OCI-M2 (cell line): ENCODE measurements around the gene CCDC77.

Source experiments
- DNase-seq: peaks from one replicate; lab custom pipeline; 2025; ENCODE audit not compliant: unreplicated experiment; lab: John Stamatoyannopoulos, UW

Gene CCDC77

GRCh38 chr12:452667-453210 lies 51.3 kb downstream of the CCDC77 start:
- no peak for DNase-seq

GRCh38 chr12:454833-455232 lies 53.4 kb downstream of the CCDC77 start:
- no peak for DNase-seq

DNA sequence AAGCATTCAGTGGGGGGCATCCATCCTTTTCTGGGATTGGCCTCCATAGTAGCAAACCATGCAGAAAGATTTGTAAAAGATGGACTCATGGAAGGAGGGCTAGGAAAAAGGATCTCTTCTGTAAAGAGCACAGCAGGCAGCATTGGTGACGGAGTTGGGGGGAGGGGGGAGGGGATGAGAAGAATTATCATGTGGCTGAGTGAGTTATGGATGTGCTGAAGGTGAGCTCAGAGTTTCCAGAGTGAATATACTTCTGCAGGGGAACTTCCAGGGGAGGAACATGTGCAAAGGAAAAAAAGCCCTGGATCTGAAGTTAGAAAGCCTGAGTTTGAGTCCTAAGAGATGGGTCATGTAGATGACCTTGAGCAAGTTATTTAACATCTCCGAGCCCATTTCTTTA lies 54.4 kb downstream of the CCDC77 start:
- no peak for DNase-seq

DNA sequence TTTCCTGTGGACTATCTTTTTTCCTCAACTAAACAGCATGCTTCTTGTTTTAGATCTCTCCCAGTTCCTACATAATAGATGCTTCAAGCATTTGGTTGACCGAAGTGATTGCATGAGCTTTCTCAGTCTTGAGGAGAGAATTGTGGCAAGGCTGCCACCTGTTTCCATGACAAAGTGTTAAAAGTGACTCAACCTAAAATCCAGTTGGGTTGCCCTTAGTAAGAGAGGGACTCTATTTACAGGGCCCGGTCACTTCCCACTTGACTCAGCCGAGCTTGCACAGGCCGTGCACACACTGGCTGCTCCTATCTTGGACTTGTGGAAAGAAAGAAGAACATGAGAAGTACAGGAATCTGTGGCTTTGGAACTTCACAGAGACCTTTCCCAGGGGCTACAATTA lies 56.2 kb downstream of the CCDC77 start:
- no peak for DNase-seq

DNA sequence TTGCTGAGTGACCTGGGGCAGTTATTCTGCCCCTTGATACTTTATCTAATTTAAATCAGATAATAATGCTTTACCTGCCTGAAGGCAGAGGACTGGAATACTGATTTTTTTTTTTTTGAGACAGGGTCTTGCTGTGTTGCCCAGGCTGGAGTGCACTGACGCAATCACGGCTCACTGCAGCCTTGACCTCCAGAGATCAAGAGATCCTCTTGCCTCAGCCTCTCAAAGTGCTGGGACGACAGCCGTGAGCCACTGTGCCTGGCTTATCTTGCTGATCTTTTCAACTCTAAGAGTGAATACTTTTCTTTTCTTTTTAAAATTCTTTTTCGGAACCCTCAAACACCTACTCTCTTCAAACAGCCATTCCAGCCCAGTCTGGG lies 57.6 kb downstream of the CCDC77 start:
- no peak for DNase-seq

DNA sequence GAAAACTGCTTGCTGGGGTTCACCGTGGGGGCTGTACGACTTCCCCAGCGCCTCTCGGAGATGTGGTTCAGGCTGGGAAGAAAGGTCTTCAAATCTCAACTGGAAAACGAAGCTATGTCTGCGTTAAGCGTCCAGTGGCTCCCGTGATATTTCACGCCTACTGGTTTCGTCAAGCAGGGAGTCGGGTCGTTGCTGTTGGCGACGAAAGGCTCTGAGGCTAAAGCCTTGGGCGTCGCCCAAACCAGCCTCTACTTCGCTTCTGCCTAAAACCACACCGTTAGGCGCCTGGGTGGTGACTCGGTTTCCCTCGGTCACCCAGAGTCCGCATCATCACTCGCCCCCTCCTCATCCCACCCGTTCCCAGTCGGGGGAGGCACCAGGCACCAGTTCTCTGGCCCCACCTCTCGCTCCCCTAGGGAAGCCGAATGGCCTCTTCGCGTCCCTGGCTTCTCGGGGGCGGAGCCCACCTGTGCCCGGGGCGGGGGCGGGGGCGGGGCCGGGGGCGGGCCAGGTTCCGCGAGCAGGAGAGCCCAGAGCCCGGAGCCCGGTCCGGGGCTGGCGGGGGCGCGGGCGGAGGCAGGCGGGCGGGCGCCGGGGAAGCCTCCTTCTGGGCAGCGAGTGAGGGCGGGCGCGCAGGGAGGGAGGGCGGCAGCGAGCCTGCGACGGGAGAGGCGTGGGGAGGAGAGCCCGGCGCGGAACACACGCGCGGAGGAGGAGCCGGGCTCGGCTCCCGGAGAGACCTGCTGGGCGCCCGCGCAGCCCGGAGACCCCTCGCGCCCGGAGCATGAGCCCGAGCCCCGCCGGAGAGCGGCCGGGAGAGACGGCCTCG lies 58.2 kb downstream of the CCDC77 start, which contains the start of gene B4GALNT3:
Gene B4GALNT3, plus strand, starts transcription at position 510 of the 829 bp plus-strand sequence. CDS start 438 bp downstream, outside the sequence.
- no peak for DNase-seq

- DNase-seq, result no peak
Observed at GRCh38 chr12:460261-461230, 59.1 kb downstream of the CCDC77 start.

DNA sequence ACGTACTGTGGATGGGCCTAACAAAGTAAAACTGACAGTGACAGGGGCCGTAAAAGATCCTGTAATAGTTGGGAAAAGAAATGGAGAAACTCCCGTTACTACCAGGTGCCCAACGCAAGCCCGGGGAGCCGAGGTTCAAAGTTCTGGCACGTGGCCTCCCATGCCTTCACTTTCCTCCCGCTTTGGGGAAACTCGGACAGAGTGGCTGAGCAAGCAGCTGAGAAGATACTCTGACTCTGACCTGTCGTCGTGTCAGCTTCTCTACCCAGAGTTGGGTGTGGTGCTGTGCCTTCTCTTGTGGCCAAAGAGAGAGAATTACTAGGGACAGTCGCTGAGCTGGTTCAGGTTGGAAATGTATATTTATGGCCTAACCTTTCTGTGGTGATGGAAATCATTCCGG lies 60.0 kb downstream of the CCDC77 start:
- DNase-seq, result no peak

- no peak for DNase-seq
Observed at GRCh38 chr12:462936-463705, 61.7 kb downstream of the CCDC77 start.

- DNase-seq, result no peak
Observed at GRCh38 chr12:464484-465267, 63.2 kb downstream of the CCDC77 start.

GRCh38 chr12:466039-466438 lies 64.6 kb downstream of the CCDC77 start:
- DNase-seq, result no peak

- no peak for DNase-seq
Observed at GRCh38 chr12:466762-467161, 65.3 kb downstream of the CCDC77 start.

DNA sequence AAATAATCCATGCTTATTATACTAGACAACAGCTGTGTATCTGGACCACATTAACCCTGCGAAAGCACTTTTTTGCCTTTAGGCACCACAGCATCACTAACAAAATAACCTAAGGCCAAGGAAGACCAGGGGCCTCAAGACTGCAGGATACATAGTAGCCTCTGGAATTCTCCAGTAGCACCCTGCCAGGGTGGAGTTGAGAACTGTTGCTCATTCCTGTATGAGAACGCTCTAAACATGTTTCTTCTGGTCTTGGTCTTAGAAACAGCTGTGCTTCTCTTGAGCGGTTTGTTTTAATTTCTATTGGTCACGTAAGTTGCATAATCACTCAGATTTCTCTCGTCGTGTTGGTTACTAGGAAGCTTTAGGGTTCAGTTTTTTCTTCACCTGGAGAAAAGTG lies 66.1 kb downstream of the CCDC77 start:
- DNase-seq, result no peak

DNA sequence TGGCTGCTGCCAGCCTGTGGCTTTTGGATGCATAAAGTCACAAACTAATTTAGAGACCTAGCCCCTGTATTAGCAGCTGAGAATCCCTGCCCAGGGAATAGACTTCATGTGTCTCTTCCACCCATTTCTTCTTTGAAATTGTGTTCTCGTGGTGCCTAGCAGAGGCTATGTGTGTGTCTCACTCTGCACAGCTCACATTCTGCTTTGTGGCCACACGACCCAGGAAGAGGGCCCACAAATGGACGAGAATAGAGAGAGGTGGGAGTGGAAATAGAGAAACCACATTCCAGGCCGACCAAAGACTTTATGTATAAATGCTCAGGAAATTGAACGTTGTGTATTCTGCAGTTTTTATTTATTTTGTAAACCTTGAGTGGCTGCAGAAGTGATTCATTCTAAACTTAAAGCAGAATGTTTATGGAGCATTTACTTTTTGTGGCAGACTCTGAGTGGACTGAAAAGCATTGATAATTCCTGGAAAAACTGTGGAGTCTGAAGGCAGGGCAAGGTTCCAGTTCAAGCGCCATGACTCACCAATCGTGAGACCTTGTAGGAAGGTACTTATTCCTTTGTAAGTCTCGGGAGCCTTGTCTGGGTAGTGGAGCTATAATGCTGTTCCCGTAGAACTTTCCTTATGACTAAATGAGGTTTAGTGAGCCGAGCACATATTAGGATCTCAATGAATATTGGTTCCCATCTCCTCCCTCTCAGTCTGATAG lies 67.4 kb downstream of the CCDC77 start:
- no peak for DNase-seq

- no peak for DNase-seq
Observed at GRCh38 chr12:470133-470532, 68.7 kb downstream of the CCDC77 start.

DNA sequence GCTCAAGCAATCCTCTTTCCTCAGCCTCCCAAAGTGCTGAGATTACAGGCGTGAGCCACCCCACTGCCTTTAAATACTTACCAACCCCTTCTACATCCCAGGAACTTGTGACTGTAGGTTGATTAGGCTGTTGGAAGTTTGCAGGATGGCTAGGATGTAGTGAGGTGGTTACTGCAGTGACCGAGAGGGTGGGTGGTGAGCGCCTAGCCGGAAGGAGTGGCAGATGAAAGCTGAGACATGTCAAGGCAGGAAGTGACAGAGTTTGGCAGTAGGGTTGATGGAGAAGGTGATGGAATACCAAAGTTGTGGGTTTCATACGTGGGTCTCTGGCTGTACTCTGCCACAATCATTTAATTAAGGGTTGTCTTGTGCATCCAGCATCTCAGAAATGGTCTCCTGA lies 71.8 kb downstream of the CCDC77 start:
- no peak for DNase-seq

GRCh38 chr12:473863-474577 lies 72.6 kb downstream of the CCDC77 start:
- DNase-seq, result no peak

DNA sequence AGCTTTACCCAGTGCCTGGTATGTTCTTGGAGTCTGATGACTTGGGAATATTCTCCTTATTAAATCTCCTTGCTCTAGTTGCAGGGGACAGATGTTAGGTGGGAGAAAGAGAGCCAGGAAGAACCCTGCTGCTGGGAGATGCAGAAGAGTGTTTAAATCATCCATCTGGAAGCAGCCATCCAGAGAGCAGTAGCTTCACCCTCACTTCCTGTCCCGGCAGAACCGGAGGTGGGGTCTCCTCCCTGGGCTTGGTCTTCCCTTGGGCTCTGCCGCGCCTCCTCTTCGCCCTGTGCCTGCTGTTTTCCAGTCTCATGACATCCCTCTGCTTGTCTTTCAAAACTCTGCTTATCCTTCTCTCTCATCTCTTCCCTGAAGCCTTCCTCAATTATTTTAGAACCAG lies 73.8 kb downstream of the CCDC77 start:
- no peak for DNase-seq

- no peak for DNase-seq
Observed at GRCh38 chr12:479161-479560, 77.7 kb downstream of the CCDC77 start.
